GM18505 (cell line): ENCODE measurements around the gene ADGRV1.
"Not testable (repeated sequence)": the region's sequence is repeated elsewhere in the genome, so short reads cannot be mapped to it uniquely, and the experiment has no call there.

ENCODE experiments used
- ATAC-seq: cut with Tn5 transposase; IDR thresholded peaks from one replicate; pipeline ENCODE4 v1.9.1; 2021; ENCODE audit not compliant: unreplicated experiment
- POLR2A ChIP-seq: IDR thresholded peaks from 4 replicates; pipeline ENCODE4 v1.6.1; 2011; ENCODE audit warnings: borderline replicate concordance; ENCODE audit not compliant: insufficient read depth, insufficient read length; ENCODE audit errors: extremely low read depth

Gene ADGRV1

DNA sequence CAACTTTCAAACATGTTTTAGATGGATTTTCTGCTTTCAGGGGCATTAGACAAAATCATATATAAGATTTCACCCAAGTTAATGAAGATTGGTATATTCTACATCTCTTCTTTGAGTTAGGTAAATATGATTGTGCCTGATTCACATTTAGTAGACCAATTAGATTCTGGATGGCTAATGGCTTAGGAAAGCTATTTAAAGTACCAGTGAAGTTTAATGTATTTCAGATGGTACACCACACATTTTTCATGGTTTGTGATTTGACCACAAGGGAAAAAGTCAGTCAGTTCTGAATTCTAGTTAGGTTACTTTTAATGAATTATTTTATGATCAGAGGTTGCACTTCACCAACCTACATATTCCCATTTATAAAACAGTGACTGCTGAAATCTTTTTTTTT lies 409.7 kb downstream of the ADGRV1 start:
- ATAC-seq, result no peak
- no peak for TF ChIP-seq POLR2A

DNA sequence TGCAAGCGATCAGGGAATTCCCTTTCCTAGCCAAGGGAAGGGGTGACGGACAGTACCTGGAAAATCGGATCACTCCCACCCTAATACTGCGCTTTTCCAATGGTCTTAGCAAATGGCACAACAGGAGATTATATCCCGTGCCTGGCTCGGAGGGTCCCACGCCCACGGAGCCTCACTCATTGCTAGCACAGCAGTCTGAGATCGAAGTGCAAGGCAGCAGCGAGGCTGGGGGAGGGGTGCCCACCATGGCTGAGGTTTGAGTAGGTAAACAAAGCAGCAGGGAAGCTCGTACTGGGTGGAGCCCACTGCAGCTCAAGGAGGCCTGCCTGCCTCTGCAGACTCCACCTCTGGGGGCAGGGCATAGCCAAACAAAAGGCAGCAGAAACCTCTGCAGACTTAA lies 411.3 kb downstream of the ADGRV1 start:
- not testable (repeated sequence) for ATAC-seq

DNA sequence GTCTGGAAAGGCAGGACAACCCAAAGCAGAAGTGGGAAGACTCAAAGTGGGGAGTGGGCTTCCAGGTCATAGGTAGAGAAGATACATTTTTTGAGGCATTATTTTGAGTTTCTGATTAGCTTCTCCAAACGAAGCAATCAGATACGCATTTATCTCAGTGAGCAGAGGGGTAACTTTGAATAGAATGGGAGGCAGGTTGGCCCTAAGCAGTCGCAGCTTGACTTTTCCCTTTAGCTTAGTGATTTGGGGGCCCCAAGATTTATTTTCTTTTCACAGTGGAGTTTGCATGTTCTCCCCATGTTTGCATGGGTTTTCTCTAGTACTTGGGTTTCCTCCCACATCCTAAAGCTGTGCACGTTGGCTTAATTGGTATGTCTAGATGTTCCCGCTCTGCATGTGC lies 422.6 kb downstream of the ADGRV1 start:
- ATAC-seq, result no peak
- TF ChIP-seq POLR2A, result no peak

DNA sequence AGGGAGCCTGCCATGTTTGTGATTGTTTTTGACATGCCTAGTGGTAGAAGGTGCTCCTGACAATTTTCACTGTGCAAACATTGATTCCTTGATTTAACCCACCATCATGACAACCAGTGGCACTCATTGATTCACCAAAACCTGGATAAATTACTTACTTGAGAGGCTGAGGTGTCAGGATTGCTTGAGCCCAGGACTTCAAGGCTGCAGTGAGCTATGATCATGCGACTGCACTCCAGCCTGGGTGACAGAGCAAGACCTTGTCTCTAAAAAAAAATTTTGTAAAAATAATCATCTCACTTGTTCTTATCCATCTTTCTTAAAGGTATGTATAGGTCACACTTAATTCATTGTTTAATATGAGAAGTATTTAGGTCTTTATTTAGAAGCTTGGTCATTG lies 423.2 kb downstream of the ADGRV1 start:
- no peak for ATAC-seq
- no peak for TF ChIP-seq POLR2A

DNA sequence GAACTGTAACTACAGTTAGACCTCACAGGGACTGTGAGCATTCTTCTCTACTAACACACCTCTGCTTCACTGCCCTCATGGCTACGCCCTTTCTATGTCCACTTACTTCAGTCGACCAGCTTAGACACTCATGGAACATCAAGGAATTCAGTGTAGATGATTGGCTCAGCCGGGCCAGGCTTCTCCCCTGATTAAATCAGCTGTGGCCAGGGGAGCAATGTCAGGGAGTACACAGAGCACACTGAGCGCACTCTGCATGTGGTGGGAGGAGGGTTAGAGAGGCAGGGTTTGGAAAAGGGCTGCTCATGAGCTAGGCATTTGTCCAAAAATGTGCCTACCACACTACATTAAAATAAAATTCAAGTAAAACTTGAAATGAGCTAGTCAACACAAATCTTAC lies 424.0 kb downstream of the ADGRV1 start:
- no peak for TF ChIP-seq POLR2A
- no peak for ATAC-seq

- ATAC-seq, result no peak
- no peak for TF ChIP-seq POLR2A
These were observed 424.6 kb downstream of the ADGRV1 start for GRCh38 chr5:90983148-90983547.

DNA sequence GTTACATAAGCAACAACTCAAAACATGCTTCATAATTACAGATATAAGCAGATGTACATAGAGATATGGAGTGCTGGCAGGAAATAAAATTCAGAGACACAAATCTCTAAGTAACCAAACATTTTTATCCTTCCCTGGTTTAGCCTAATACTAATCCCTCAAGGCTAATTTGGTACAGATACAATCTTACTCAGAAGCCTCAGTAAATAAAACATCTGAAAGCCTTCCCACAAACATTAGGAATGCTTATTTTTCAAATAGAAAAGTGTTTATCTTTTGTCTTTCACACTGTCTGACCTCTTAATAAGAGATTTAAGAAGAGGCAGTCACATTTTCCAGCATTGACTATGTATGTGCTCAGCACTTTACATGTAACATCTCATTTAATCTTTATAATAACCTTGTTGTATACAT lies 425.1 kb downstream of the ADGRV1 start:
- TF ChIP-seq POLR2A, result no peak
- no peak for ATAC-seq

GRCh38 chr5:90985341-90985740 lies 426.7 kb downstream of the ADGRV1 start:
- no peak for ATAC-seq
- no peak for TF ChIP-seq POLR2A

DNA sequence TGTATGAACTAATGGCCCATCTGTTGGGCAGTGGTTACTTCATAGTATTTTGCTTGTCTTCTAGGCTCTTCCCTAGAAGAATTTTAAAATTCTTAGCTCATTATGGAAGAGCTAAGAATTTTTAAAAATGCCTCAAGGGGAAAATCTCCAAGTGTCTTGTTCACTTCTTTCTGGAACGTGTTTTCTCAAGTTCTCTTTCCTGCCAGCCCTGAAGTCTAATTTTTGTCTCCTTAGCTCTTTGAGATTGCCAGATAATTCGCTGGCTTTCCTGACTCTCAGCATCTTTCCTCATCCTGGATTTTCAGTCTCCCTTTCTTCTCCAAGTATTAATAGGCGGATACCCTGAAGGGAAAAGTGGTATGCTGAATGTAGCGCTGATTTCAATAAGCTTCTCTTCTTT lies 429.1 kb downstream of the ADGRV1 start:
- ATAC-seq, result no peak

DNA sequence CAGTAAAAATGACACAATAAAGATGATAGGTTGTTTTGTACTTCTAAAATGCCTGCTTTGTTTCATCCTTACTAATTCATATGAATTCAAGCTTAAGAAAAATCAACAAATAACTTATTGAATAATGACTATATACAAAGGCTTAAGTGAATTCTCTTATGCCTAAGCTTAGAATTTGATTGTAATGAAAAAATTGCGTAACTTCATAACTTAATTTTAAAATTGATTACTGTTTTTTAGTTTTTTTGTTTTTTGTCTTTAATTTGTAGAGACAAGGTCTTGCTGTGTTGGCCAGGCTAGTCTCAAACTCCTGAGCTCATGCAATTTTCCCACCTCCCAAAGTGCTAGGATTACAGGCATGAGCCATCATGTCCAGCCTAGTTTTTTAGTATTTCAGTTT lies 432.6 kb downstream of the ADGRV1 start:
- ATAC-seq, result no peak
- no peak for TF ChIP-seq POLR2A

More for the DNA sequence above, 429.1 kb downstream of the ADGRV1 start:
- TF ChIP-seq POLR2A, result no peak

GRCh38 chr5:90994796-90995195 lies 436.2 kb downstream of the ADGRV1 start:
- ATAC-seq, result no peak
- no peak for TF ChIP-seq POLR2A

GRCh38 chr5:90996089-90996488 lies 437.5 kb downstream of the ADGRV1 start:
- TF ChIP-seq POLR2A, result no peak
- ATAC-seq, result no peak

- ATAC-seq, result no peak
These were observed 438.5 kb downstream of the ADGRV1 start for GRCh38 chr5:90997082-90997481.

DNA sequence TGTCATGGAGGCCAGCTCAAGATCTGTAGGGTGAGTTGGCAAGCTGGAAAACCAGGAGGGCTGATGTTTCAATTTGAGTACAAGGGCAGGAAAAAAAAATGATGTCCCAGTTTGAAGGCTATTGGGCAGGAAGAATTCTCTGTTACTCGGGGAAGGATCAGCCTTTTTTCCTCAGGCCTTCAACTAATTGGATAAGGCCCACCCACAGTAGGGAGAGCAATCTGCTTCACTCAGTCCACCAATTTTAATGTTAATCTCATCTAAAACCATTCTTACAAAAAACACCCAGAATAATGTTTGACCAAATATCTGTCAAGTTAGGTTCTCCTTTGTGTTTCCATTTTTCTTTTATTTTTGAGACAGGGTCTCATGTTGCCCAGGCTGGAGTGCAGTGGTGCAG lies 442.1 kb downstream of the ADGRV1 start:
- ATAC-seq, result no peak
- TF ChIP-seq POLR2A, result no peak

More at GRCh38 chr5:90997082-90997481, 438.5 kb downstream of the ADGRV1 start:
- TF ChIP-seq POLR2A, result no peak

DNA sequence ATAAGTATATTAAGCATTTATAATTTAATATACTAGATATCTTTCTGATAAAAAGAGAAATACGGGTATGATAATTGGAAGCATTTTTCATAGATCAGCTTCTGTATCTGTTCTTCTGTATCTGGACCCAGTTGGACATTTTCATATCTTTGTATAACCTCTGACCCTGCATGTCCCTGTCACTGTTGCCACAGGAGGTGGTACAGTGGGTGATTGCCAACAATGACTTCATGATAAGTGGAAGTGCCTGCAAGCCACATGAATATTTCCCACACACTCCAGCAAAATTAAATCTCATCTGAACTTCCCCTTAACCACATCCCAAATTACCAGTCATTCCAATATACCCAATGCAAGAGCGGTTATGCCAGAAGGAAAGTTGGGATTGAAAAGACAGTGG lies 448.1 kb downstream of the ADGRV1 start:
- ATAC-seq, result no peak
- TF ChIP-seq POLR2A, result no peak
